ENCODE measurements around the gene ARL6IP6. TPM values are rescaled to one million over a fixed set of nuclear protein-coding genes. Genes with fewer than 3 reads are reported as not detected.
"Not testable (repeated sequence)": the region's sequence is repeated elsewhere in the genome, so short reads cannot be mapped to it uniquely, and the experiment has no call there.

ARL6IP6 gene
- total RNA-seq, 2 donors from 2014 or later, result 45.7 to 55.2 TPM

DNA sequence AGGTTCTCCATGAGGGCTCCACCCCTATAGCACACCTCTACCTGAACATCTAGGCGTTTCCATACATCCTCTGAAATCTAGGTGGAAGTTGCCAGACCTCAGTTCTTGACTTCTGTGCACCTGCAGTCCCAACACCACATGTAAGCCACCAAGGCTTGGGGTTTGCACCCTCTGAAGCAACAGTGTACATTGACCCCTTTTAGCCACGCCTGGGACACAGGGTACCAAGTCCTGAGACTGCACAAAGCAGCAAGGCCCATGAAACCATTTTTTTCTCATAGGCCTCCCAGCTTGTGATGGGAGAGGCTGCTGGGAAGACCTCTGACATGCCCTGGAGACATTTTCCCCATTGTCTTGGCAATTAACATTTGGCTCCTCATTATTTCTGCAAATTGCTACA, 20.0 kb downstream of the ARL6IP6 start:
- no peaks in the 10 kb centered on the region for H3K27me3 ChIP-seq (ENCODE audit: control insufficient read depth, insufficient read depth, low read length, poor library complexity, severe bottlenecking)
- DNase-seq, result no peak
- TF ChIP-seq, protein P1, sequence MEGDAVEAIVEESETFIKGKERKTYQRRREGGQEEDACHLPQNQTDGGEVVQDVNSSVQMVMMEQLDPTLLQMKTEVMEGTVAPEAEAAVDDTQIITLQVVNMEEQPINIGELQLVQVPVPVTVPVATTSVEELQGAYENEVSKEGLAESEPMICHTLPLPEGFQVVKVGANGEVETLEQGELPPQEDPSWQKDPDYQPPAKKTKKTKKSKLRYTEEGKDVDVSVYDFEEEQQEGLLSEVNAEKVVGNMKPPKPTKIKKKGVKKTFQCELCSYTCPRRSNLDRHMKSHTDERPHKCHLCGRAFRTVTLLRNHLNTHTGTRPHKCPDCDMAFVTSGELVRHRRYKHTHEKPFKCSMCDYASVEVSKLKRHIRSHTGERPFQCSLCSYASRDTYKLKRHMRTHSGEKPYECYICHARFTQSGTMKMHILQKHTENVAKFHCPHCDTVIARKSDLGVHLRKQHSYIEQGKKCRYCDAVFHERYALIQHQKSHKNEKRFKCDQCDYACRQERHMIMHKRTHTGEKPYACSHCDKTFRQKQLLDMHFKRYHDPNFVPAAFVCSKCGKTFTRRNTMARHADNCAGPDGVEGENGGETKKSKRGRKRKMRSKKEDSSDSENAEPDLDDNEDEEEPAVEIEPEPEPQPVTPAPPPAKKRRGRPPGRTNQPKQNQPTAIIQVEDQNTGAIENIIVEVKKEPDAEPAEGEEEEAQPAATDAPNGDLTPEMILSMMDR (conservative IDR thresholded peaks at IDR 0.05), result no peak
- no peak overlapping the region for H3K4me3 ChIP-seq (ENCODE audit: low read length)
- Mint-ChIP-seq H3K27me3 (ENCODE audit: insufficient read depth) (no peaks in the 10 kb centered on the region), H3K4me3 (no peak overlapping the region), H3K4me1 (no peaks in the 10 kb centered on the region), H3K27ac (no peak overlapping the region), H3K9me3 (peaks cover 28% of the 10 kb centered on the region), H3K36me3 (ENCODE audit: low read depth) (peaks cover 50% of the 10 kb centered on the region)
- H3K4me1 ChIP-seq (ENCODE audit: control insufficient read depth, insufficient read depth, low read length), result no peaks in the 10 kb centered on the region
- no peak overlapping the region for H3K27ac ChIP-seq (ENCODE audit: low read depth, low read length)
- H3K9ac ChIP-seq (ENCODE audit: extremely low read depth, low read length, poor library complexity, severe bottlenecking), result no peak overlapping the region
- 93 to 100% methylated on average over 2 of the region's 2 CpGs for WGBS, 2 experiments (ENCODE audit: insufficient coverage in 1 of 2, insufficient read length in 1 of 2)
- peaks cover 40% of the 10 kb centered on the region for H3K9me3 ChIP-seq (ENCODE audit: control insufficient read depth, low read length)
- H3K36me3 ChIP-seq (ENCODE audit: control insufficient read depth, insufficient read depth, low read length), result peaks cover 72% of the 10 kb centered on the region

DNA sequence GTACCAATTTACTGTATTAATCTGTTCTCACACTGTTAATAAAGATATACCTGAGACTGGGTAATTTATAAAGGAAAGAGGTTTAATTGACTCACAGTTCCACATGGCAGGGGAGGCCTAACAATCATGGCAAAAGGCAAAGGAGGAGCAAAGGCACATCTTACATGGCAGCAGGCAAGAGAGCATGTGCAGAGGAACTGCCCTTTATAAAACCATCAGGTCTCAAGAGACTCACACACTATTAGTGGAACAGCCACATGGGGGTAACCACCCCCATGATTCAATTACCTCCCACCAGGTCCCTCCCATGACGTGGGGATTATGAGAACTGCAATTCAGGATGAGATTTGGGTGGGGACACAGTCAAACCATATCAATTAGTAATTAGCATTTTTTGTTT, 21.3 kb downstream of the ARL6IP6 start:
- H3K9me3 Mint-ChIP-seq, result peaks cover 28% of the 10 kb centered on the region
- H3K4me1 Mint-ChIP-seq, result not testable (repeated sequence)

DNA sequence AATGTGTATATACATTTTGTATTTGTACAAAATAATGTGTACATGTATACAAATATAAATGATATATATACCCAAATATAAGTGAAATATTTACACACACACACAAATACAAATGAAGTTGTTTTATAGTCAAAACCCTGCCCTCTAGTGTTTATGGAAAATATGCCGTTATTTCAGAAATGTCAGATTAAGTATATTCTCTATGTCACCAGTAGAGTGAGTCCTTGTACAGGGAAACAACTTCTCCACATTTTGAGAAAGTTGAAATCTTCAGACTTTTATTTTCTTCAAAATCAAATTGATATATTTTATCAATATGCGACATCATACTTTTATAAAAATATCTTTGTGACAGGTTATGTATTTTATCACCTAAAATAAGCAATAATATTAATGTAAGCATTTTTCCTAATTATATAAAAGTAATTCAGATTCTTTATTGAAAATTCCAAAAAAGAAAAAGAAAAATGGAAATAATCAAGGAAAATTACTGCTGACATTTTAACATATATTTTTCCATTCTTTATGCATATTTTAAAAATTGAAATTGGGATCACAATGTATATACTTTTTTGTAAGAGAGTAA, 22.4 kb downstream of the ARL6IP6 start:
- WGBS, 2 experiments (ENCODE audit: insufficient coverage in 1 of 2, insufficient read length in 1 of 2), result 89 to 100% methylated on average over 1 of the region's 2 CpGs
- no peak for DNase-seq

More for the DNA sequence above, 21.3 kb downstream of the ARL6IP6 start:
- H3K27me3 ChIP-seq (ENCODE audit: control insufficient read depth, insufficient read depth, low read length, poor library complexity, severe bottlenecking); H3K4me3 Mint-ChIP-seq; H3K4me1 ChIP-seq (ENCODE audit: control insufficient read depth, insufficient read depth, low read length); H3K27ac ChIP-seq (ENCODE audit: low read depth, low read length); DNase-seq; H3K27me3 Mint-ChIP-seq (ENCODE audit: insufficient read depth); H3K9ac ChIP-seq (ENCODE audit: extremely low read depth, low read length, poor library complexity, severe bottlenecking); H3K27ac Mint-ChIP-seq: not testable (repeated sequence)
- peaks cover 75% of the 10 kb centered on the region for H3K36me3 ChIP-seq (ENCODE audit: control insufficient read depth, insufficient read depth, low read length)
- peaks cover 40% of the 10 kb centered on the region for H3K9me3 ChIP-seq (ENCODE audit: control insufficient read depth, low read length)
- 100% methylated on average over 1 of the region's 1 CpG; no CpG with 5 or more reads in 1 of the 2 experiments for WGBS, 2 experiments (ENCODE audit: insufficient coverage in 1 of 2, insufficient read length in 1 of 2)
- peaks cover 50% of the 10 kb centered on the region for H3K36me3 Mint-ChIP-seq (ENCODE audit: low read depth)
- peak overlapping the region; percentile 14 for H3K4me3 ChIP-seq (ENCODE audit: low read length)

More for the DNA sequence above, 22.4 kb downstream of the ARL6IP6 start:
- TF ChIP-seq, protein P1 (conservative IDR thresholded peaks at IDR 0.05), result peak; percentile 90
- Mint-ChIP-seq H3K36me3 (ENCODE audit: low read depth) (peaks cover 50% of the 10 kb centered on the region), H3K27ac (no peak overlapping the region), H3K4me1 (no peaks in the 10 kb centered on the region), H3K27me3 (ENCODE audit: insufficient read depth) (no peaks in the 10 kb centered on the region), H3K4me3 (no peak overlapping the region), H3K9me3 (peaks cover 28% of the 10 kb centered on the region)
- H3K9me3 ChIP-seq (ENCODE audit: control insufficient read depth, low read length), result peaks cover 40% of the 10 kb centered on the region
- H3K27ac ChIP-seq (ENCODE audit: low read depth, low read length), result no peak overlapping the region
- H3K27me3 ChIP-seq (ENCODE audit: control insufficient read depth, insufficient read depth, low read length, poor library complexity, severe bottlenecking), result no peaks in the 10 kb centered on the region
- H3K9ac ChIP-seq (ENCODE audit: extremely low read depth, low read length, poor library complexity, severe bottlenecking), result no peak overlapping the region
- H3K36me3 ChIP-seq (ENCODE audit: control insufficient read depth, insufficient read depth, low read length), result peaks cover 75% of the 10 kb centered on the region
- no peak overlapping the region for H3K4me3 ChIP-seq (ENCODE audit: low read length)
- no peaks in the 10 kb centered on the region for H3K4me1 ChIP-seq (ENCODE audit: control insufficient read depth, insufficient read depth, low read length)
